HG02885 (cell line): ENCODE data around the gene RAB11FIP5.
"Not testable (repeated sequence)": the region's sequence is repeated elsewhere in the genome, so short reads cannot be mapped to it uniquely, and the experiment has no call there.

Experiments used
- ATAC-seq: cut with Tn5 transposase; IDR thresholded peaks from one replicate; pipeline ENCODE4 v1.9.1; 2021; ENCODE audit warnings: mild to moderate bottlenecking; ENCODE audit not compliant: unreplicated experiment, poor library complexity

RAB11FIP5 gene

DNA sequence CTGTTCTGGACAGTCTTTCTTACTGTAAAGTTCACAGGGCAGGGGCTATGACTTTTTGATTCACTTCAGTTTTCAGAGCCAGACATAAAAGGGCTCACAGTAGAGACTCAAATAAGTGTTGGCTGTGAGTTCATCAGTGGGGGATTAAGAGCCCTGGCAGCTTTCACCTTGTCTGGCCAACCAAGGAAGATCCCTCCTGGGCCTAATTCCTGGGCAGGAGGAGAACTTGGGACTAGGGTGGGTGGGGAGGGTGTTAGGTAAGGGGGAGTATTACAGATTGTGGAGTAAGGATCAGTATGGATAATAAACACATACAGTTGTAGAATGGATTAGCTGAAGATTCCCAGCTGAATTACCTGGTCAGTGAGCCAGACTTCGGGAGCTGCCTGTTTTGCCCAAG, 40.3 kb downstream of the RAB11FIP5 start:
- ATAC-seq = no peak

DNA sequence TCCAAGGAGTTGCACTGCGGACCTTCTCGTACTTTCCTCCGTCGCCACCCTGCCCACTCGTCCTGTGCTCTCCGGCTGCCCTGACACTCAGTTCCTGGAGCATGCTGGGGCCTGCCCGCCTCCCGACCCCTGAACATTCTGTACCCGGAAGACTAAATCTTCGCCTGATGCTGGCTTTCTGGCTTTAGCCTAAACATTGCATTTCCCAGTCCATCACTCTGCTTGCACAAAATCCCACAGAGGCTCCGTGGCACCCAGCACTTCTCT, 40.7 kb downstream of the RAB11FIP5 start:
- ATAC-seq = peak; percentile 1

DNA sequence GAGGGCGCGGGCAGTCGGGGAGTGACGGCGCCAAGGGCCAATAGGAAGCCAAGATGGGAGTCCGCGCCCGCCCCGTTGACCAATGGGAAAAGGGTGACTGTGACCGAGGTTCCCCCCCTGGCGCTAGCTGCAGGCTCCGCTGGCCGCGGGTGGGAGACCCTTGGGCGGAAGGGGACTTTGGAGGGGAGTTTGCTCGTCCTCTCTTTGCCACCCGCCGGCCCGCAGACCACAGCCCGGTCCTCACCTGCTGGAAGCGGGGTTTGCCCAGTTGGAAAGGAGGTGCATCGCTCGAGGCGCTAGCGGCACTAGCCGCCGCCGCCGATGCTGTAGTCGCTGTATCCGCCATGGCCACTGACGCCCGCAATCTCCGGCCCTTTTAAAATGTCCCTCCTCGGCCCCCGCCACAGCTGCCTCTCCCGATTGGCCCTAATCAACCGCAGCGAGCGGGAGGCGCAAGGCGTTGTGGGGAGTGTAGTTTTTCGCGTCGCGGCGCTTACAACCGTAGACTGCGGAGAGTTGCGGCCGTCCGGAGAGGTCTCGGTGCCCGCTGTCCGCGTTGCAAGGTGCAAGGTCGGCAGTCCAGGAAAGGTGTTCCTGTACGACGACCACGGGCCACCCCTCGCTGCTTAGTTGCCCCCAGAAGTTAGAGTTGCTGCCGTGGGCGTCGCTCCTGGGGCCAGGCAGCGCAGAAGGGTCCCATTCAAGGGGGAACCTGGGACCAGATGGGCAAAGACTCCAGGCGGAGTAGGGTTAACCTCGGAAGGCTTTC, 41.2 kb downstream of the RAB11FIP5 start, which contains the start of gene SFXN5:
SFXN5 (minus strand) TSS at position 353 of the 769 bp plus-strand sequence; CDS start at position 346, 7 bp downstream.
- peak; percentile 94 for ATAC-seq

DNA sequence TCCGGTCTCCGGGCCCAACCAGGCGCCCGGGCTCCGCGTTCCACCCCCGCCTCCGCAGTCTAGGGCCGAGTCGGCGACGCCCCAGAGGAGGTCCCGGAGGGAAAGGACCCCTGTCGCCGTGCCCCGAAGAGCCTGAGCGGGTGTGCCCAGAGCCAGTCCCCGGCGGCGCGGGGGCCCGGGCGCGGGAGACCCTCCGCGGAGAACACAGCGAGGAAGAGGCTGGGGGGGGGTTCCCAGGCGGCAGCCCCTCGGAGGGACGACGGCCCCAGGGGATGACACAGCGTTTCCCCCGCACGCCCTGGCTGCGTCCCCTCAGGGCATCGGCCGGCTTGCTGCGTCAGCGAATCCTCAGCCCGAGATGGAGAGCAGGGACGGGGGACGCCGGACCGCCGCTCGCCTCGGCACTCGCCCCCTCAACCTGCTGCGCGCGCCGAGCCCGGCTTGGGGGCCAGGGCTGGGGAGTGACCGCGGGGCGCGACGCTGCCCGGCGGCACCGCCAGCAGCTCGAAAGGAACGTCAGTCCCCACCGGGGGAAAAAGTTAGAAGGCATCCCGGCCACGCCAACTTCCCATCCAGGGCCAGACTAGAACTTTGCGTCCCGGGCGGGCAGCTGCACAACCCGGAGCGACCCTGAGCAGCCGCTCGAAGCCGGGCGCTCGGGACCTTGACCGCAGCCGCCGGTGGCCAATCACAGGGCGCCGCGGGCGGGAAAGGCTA, 41.9 kb downstream of the RAB11FIP5 start:
- peak; percentile 26 for ATAC-seq

DNA sequence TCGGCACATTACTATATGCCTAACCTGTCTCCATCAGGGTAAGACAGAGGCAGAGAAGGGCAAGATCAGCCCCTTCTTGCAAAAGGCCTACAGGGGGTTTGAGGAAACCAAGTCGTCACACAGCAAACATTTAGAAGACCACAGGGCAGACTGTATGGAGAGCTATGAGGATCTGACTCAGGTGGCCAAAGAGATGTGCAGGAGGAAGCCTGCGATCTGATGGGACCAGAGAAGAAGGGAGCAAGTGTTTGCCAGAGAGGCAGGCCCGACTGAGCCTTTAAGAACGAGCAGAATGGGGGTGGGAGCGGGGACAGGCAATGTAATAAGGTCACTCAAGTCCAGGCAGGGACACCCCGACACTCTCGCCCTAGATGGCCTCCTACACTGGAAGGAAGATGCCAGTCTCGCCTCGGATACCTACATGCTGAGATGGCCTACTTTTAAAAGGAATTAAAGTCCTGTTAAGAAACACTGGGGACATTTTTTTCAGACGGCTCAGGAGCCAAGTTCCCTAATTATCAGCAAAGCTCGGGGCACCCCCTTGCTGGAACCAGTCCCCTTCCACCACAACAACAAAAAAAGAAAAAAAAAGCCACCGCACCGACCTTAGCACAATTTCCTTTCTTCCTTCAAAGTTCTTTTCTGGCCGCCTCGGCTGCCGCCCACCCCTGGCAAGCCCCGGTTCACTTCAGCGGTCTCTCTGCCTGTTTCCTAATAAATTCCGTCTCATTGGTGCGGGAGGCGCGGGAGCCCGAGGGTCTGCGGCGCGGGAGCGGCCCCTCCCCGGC, 42.7 kb downstream of the RAB11FIP5 start:
- ATAC-seq = no peak

DNA sequence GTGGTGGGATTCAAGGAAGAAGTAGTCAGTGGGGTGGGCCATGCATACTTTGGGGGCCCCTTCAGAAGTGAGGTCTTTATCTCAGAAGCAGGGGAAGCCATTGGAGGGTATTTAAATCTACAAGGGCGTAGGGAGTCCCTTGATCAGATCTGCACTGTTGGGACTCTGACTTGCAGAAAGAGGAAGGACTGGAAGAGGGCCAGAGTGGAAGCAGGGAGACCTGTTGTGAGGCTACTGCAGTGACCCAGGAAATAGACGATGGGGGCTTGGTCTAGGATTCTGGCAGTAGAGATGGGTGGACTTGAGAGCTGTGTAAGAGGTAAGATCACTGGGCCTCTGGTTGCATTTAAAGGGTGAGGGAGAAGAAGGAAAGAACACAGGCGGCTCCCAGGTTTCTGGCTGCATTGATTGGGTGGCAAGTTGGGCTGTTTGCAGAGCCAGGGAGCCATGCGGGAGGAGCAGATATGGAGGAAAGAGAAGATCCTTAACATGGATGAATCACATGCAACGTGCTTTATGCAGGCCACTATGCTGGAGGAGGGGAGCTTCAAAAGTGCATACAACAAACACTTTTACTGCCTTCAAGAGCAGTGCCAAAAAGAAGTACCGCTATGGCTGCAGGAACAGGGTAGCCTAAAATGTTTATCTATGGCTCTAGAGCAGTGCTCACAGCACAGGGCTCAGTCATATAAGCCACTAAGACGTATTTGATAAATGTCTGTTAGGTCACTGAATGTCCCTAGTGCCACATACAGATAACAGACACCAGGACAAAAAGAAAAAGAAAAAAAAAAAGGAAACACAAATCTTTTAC, 43.5 kb downstream of the RAB11FIP5 start:
- no peak for ATAC-seq

DNA sequence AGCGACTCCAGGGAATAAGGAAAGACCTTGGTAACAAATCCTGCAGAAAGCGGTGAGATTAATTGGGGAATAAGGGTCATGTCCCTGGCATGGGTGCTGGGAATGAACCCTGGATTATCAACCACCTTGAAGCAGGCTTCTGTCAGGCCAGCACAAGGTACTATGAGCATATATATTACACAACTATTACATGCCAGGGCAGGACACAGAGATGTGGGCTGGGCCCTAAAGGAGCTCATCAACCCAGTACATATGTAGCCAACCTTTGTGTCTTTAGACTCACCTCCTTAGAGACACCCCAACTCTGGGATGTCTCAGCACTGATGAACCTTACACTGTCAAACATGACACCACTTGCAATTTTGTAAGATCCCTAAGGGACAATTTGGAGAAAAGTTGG, 44.6 kb downstream of the RAB11FIP5 start:
- ATAC-seq = no peak

DNA sequence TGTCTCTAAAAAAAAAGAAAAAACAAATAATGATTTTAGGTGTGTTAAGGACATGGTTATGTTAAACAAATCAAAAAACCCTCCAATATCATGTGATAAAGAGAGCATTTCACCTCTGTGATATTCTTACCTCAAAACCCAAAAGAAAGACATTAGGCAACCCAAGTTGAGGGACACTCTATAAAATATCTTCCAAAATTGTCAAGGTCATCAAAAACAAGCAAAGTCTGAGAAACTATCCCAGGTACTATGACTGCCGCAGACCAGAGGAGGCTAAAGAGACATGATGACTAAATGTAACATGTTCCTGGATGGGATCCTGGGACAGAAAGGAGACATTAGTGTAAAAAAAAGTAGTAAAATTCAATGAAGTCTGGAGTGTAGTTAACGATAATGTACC, 45.7 kb downstream of the RAB11FIP5 start:
- no peak for ATAC-seq

DNA sequence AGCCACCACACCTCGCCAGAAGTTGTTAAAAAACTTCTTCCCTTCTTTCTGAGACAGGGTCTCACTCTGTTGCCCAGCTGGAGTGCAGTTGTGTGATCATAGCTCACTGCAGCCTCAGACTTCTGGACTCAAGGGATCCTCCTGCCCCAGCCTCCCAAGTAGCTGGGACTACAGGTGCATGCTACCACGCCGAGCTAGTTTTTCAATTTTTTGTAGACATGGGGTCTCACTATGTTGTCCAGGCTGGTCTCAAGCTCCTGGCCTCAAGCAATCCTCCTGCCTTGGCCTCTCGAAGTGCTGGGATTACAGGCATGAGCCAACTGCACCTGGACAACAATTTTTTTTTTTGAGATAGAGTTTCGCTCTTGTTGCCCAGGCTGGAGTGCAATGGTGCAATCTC, 47.7 kb downstream of the RAB11FIP5 start:
- not testable (repeated sequence) for ATAC-seq

DNA sequence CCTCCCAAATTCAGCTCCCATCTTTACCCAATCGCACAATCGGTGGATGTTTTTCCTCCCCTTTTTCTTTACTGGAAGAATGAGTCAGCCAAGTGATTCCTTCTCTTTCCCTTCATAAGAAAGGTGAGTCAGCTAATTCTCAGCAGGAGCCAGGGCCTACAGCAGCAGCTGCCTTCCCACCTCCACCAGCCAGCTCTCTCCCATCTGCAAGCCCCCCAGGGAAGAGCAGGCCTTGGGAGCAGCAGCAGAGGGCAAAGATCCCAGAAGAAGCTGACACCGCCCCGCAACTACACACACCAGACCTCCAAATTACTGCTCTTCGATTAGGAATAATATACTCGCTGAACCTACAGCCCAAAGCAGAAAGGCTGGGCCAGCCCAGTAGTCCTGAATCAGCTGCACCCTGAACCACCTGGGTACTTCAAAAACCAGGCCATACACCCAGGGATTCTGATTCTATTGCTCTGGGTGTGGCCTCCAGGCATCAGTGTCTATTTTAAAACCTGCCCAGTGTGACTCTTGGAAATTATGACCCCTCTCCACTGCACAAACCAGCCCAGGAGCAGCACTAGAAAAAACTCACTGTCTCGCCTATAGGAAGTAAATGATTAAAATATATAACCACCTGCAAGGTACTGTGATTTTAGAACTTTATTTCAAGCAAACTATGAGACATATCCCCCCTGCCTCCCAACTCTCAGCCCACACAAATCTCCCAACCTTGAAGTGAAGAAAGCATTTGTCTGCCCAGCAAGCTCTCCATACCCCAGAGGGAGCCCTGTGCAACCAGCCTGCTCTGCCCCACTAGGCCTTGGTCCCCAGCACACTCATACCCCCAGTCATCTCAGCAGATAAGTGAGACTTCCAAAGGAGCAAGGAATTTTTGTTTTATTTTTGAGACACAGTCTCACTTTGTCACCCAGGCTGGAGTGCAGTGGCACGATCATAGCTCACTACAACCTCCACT, 48.6 kb downstream of the RAB11FIP5 start:
- no peak for ATAC-seq

DNA sequence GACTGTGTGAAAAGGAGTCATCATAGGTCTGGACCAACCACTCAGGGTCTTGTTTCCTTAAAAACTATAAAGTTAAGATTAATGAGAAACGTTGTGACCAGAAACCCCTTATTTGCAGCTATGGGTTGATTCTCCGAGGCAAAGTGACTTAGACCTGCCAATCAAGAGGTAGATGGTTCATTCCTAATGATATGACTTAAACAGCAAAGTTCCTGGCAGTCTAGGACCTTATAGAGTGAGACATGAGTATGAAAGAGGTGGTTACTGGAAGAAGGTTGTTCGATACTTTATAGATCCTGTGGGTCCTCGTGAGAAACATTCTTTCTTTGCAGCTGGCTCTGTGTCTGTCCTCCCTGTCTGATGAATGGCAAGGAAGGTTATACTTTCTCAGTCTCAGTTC, 49.3 kb downstream of the RAB11FIP5 start:
- no peak for ATAC-seq

DNA sequence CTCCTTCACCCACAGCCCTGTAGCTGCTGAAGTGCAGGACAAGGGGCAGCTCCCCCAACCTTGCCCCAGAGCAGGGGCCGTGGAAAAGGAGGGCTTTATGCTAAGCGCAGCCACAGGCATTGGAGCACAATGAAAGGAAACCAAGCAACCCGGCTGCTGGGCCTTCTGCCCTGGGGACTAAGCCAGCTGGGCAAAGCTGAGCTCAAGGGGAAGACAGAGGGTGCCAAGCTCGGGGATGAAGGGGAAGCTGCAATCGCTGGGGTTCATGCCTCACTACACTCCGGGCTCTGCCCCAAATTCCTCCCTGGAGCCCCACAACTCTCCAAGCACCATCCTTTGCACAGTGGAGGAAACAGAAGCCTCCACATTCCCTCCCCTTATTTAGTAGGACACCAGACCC, 53.6 kb downstream of the RAB11FIP5 start:
- ATAC-seq = no peak

DNA sequence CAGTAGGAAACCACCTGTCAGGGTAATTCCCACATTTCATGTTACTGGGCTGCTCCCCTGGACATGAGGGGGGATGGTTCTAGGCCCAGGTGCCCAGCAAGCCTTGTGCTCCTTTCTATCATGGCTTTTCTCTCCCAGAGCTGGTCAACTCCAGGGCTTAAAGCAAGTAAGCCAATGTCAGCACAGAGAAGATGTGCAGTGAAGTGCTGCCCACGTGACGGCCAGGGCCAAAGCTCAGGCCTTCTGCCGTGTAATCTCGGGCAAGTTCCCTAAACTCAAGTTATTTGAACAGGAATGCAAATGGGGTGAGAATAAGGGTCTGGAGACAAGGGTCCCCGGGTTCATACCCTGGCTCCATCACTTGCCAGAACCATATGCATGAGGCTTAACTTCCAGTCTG, 57.8 kb downstream of the RAB11FIP5 start:
- ATAC-seq = no peak

DNA sequence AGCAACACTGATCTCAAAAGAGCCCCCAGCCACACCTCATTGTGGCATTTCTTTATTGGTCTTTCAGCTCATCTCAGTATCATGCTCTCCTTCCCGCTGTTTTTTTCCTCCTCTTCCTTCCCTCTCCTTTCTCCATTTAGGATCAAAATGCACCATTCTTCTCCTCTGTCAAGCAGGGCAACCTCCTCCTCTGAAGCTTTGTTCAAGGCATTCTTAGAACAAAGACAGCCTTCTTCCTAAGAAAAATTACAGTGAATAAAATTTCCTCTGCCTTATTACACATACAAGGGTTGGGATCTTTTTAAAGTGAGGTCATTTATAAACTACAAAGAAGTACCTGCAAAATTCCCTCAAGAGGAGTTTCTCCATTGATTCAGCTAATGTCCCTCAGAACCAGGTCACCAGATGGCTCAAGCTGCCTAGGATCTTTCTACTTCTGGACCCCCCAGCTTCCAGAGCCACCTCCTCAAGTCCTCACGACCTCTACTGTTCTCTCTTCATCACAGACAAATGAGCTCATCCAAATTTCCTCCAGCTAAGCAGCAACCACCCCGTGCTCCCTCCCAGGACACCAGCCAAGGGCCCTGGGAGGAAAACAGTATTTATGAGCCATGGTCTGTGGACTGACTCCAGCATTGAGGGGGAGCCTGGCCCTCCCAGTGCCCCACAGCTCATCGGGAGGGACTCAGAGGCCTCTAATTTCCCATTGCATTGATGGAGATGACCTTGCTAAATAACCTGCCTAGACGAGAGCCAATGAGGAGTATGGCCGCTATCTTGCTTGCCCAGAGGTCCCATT, 59.2 kb downstream of the RAB11FIP5 start:
- no peak for ATAC-seq

DNA sequence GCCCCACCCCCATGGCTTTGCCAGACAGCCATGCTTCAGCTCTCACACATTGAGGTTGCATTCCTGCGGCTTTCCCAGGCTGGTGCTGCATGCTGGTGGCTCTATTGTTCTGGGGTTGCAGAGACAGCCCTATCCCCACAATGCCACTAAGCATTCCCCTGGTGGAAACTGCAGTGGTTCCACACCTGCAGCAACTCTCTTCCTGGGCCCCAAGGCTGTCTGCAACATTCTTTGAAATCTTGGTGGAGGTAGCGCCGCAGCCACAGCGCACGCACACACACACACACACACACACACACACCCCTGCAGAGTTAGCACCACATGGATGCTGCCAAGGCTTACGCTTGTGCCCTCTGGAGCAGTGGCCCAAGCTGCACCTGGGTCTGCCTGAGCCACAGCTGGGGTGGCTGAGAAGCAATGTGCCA, 62.6 kb downstream of the RAB11FIP5 start:
- ATAC-seq = no peak

DNA sequence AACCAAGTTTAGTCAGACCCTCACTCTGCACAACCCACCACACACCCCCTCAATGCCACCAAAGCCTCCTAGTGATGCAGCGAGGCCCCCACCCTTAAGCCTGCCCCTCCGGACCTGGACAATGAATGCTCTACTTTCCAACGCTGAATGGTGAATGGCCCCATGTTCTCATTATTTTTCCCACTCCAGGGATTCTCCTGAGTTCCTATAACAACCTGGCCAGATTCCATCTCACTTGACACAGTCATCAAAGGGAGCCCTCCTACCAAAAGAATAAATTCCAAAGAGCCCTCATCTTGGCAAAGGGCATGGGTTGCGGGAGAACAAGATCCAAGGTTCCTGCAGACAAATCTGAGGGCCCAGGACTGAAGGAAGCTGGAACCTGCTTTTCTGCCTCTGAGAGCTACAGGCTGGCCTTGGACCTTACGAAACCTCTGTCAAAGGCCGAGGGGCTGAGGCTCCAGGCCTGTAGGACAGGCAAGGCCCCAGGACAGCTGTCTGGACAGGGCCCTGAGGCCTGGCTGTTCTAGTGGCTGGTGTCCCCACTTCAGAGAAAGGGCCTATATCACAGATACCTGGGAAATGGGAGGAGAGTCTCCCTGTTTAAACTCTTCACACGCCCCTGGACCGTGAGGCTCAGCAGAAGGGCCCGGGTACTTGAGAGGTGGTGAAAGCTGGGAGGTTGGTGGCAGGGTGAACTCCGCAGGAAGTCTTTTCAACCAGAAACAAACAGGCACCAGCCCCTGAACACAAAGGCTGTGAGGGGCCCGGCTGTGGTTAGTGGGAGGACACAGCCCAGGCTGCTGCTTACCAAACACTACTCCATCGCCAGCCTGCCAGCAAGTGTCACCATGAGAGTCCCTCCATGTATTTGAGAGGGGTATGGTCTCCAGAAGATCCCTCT, 68.6 kb downstream of the RAB11FIP5 start:
- ATAC-seq = no peak

DNA sequence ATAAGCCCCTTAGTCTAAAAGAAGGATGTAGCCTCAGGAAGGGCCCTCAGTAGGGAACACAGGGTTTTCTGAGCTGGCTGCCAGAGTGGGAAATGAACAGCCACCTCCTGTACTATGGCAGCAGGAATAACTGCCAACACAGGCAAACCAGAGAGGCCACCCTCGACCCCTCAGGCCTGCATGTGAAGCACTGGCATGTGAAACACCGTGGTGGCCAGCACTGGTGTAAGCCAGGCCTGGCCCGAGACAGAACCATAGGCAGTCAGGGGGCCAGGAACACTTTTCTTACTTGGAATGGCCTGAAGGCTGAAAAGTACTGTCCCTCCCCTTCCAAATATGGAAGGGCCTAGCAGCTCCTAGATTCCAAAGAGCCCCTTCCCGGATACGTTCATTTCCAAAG, 69.5 kb downstream of the RAB11FIP5 start:
- no peak for ATAC-seq
